IMR-90 (cell line): Measurements from ENCODE around the gene RGPD3. TPM values are rescaled to one million over a fixed set of nuclear protein-coding genes. Genes with fewer than 3 reads are reported as not detected.

Experiments
- ATAC-seq: fragments of 200-7000 bp; cut with Tn5 transposase; 2 replicates; pipeline ENCODE4 v1.9.1; 2020; ENCODE audit warnings: low read depth, mild to moderate bottlenecking, moderate library complexity
- BruUV-seq: library from RNA; stranded (reverse); fragments of 400-500 nt; replicated peaks from 2 replicates; lab custom pipeline; 2021; lab: Mats Ljungman, UMichigan
- CTCF ChIA-PET: fragments of 300-600 bp; formaldehyde crosslinking; extraction: SDS; loops from one replicate; lab custom pipeline; 2021; ENCODE audit warnings: antibody characterized with exemption; lab: Yijun Ruan, JAX
- POLR2A ChIA-PET: fragments of 300-600 bp; sonication (Branson Sonifier 250); formaldehyde crosslinking; loops from one replicate; lab custom pipeline; 2022; ENCODE audit warnings: antibody characterized with exemption; ENCODE audit not compliant: unreplicated experiment; lab: Charles Lee
- DNase-seq: peaks from one replicate; pipeline ENCODE4 v3.0.0; 2013
- H2AFZ ChIP-seq: replicated peaks from 2 replicates; pipeline ENCODE3; 2013; ENCODE audit warnings: low read length, mild to moderate bottlenecking; ENCODE audit not compliant: poor library complexity
- H2AK5ac ChIP-seq: 2 replicates; pipeline ENCODE4 v1.6.1; 2013; ENCODE audit warnings: low read depth, low read length, inconsistent platforms
- H2AK9ac ChIP-seq: replicated peaks from 2 replicates; pipeline ENCODE3; 2013; ENCODE audit warnings: mild to moderate bottlenecking, low read depth, low read length, moderate library complexity; ENCODE audit not compliant: poor library complexity
- H2BK120ac ChIP-seq: 2 replicates; pipeline ENCODE4 v1.6.1; 2013; ENCODE audit warnings: low read depth, low read length, inconsistent platforms
- H2BK15ac ChIP-seq: 3 replicates; pipeline ENCODE4 v1.6.1; 2013; ENCODE audit warnings: low read depth, low read length, inconsistent platforms
- H2BK20ac ChIP-seq: 2 replicates; pipeline ENCODE4 v1.6.1; 2013; ENCODE audit warnings: low read depth, mild to moderate bottlenecking, inconsistent platforms, low read length, moderate library complexity
- H2BK5ac ChIP-seq: 2 replicates; pipeline ENCODE4 v1.6.1; 2013; ENCODE audit warnings: mild to moderate bottlenecking, low read depth, low read length, inconsistent platforms; ENCODE audit not compliant: poor library complexity, severe bottlenecking
- H3K14ac ChIP-seq: replicated peaks from 2 replicates; pipeline ENCODE4 v1.6.1; 2013; ENCODE audit warnings: low read depth, low read length, inconsistent platforms
- H3K18ac ChIP-seq: 2 replicates; pipeline ENCODE4 v1.6.1; 2013; ENCODE audit warnings: low read depth, low read length, control low read depth
- H3K23ac ChIP-seq: 2 replicates; pipeline ENCODE4 v1.6.1; 2013; ENCODE audit warnings: low read depth, low read length, inconsistent platforms
- H3K27ac ChIP-seq: 2 replicates; pipeline ENCODE4 v1.5.1; 2013; ENCODE audit warnings: mild to moderate bottlenecking, control low read depth, low read length; ENCODE audit not compliant: insufficient read depth
- H3K27me3 ChIP-seq: 2 replicates; pipeline ENCODE4 v1.6.1; 2013; ENCODE audit warnings: low read length; ENCODE audit not compliant: control insufficient read depth, insufficient read depth
- H3K36me3 ChIP-seq: 2 replicates; pipeline ENCODE4 v1.6.1; 2013; ENCODE audit warnings: low read length, mixed read lengths; ENCODE audit not compliant: control insufficient read depth, insufficient read depth
- H3K4ac ChIP-seq: 2 replicates; pipeline ENCODE4 v1.6.1; 2013; ENCODE audit warnings: low read depth, low read length, inconsistent platforms
- H3K4me1 ChIP-seq: 2 replicates; pipeline ENCODE4 v1.6.1; 2013; ENCODE audit warnings: low read length, mixed read lengths; ENCODE audit not compliant: control insufficient read depth, insufficient read depth
- H3K4me2 ChIP-seq: 2 replicates; pipeline ENCODE4 v1.6.1; 2013; ENCODE audit warnings: low read depth, mild to moderate bottlenecking, control low read depth, low read length, moderate library complexity
- H3K4me3 ChIP-seq: 2 replicates; pipeline ENCODE4 v1.5.1; 2013; ENCODE audit warnings: low read depth, mild to moderate bottlenecking, control low read depth, low read length, moderate library complexity; ENCODE audit not compliant: insufficient read depth
- H3K56ac ChIP-seq: 2 replicates; pipeline ENCODE4 v1.6.1; 2013; ENCODE audit warnings: low read length, inconsistent platforms; ENCODE audit not compliant: insufficient read depth; ENCODE audit errors: extremely low read depth
- H3K79me1 ChIP-seq, 2 experiments: 2 replicates each; pipeline ENCODE4 v1.6.1; 2013; ENCODE audit warnings: low read length in 2 of 2, inconsistent platforms in 1 of 2, low read depth in 1 of 2
- H3K9ac ChIP-seq: 2 replicates; pipeline ENCODE4 v1.6.1; 2013; ENCODE audit warnings: low read depth, low read length, control low read depth
- H3K9me1 ChIP-seq: 2 replicates; pipeline ENCODE4 v1.6.1; 2013; ENCODE audit warnings: low read length, inconsistent platforms; ENCODE audit not compliant: insufficient read depth
- H3K9me3 ChIP-seq: 2 replicates; pipeline ENCODE4 v1.6.1; 2013; ENCODE audit warnings: low read length; ENCODE audit not compliant: control insufficient read depth, insufficient read depth
- H4K20me1 ChIP-seq: 2 replicates; pipeline ENCODE4 v1.6.1; 2013; ENCODE audit warnings: low read length, inconsistent platforms; ENCODE audit not compliant: insufficient read depth
- H4K5ac ChIP-seq: 2 replicates; pipeline ENCODE4 v1.6.1; 2013; ENCODE audit warnings: mild to moderate bottlenecking, low read depth, low read length, control low read depth
- H4K8ac ChIP-seq, 2 experiments: 2 replicates each; pipeline ENCODE4 v1.6.1; 2013; ENCODE audit warnings: low read depth in 2 of 2, low read length in 2 of 2, control low read depth in 1 of 2, inconsistent platforms in 1 of 2
- H4K91ac ChIP-seq: 2 replicates; pipeline ENCODE4 v1.6.1; 2013; ENCODE audit warnings: low read depth, low read length, inconsistent platforms; ENCODE audit not compliant: insufficient read depth
- BHLHE40 ChIP-seq: fragments of 150-350 bp; IDR thresholded peaks from 2 replicates; pipeline ENCODE4 v1.6.1; 2016; ENCODE audit warnings: mild to moderate bottlenecking, low read depth, low read length
- CHD1 ChIP-seq: IDR thresholded peaks from 2 replicates; pipeline ENCODE4 v1.6.1; 2012; ENCODE audit warnings: low read depth, low read length, improper control_type of control experiment
- ELK1 ChIP-seq: fragments of 150-350 bp; IDR thresholded peaks from 2 replicates; pipeline ENCODE4 v1.6.1; 2016; ENCODE audit warnings: low read depth, mild to moderate bottlenecking, low read length, moderate library complexity, borderline replicate concordance
- MAFK ChIP-seq: IDR thresholded peaks from 2 replicates; pipeline ENCODE4 v1.6.1; 2012; ENCODE audit warnings: low read depth, low read length, improper control_type of control experiment
- MXI1 ChIP-seq: IDR thresholded peaks from 2 replicates; pipeline ENCODE4 v1.6.1; 2012; ENCODE audit warnings: low read depth, mild to moderate bottlenecking, low read length, moderate library complexity, borderline replicate concordance
- RCOR1 ChIP-seq: IDR thresholded peaks from 2 replicates; pipeline ENCODE4 v1.6.1; 2012; ENCODE audit warnings: mild to moderate bottlenecking, low read length, improper control_type of control experiment; ENCODE audit not compliant: insufficient replicate concordance
- RFX5 ChIP-seq: IDR thresholded peaks from 2 replicates; pipeline ENCODE4 v1.8.0; 2012; ENCODE audit warnings: low read depth, mild to moderate bottlenecking, low read length, moderate library complexity
- WGBS, 2 experiments: methylation state at CpG; one replicate each; pipeline versions ENCODE4 v1.1.5 to v1.1.7; 2013; ENCODE audit warnings: missing lambda C conversion rate in 2 of 2; ENCODE audit not compliant: insufficient read length in 1 of 2; ENCODE audit errors: extremely low coverage in 2 of 2; 5-methylcytosine and 5-hydroxymethylcytosine counted together
- dilution Hi-C: fragments of 300-500 bp; cut with HindIII; formaldehyde crosslinking; loops from one replicate; pipeline ENCODE4 v1.14.3; 2018; ENCODE audit warnings: low sequenced_read_pairs; ENCODE audit not compliant: unreplicated experiment
- in situ Hi-C: fragments of 300-500 bp; cut with MboI; formaldehyde crosslinking; loops from 3 replicates; pipeline ENCODE4 v1.14.3; 2019; ENCODE audit warnings: low sequenced_read_pairs, inconsistent platforms, mixed read lengths
- intact Hi-C: fragments of 100-400 bp; cut with micrococcal nuclease; formaldehyde crosslinking; loops from 2 replicates; pipeline ENCODE4 v1.10.0; 2022
- polyA plus RNA-seq, 3 experiments: library from polyadenylated mRNA; depleted of rRNA; stranded (reverse); fragments of >200 nt; gene quantifications; 2 replicates each; pipeline ENCODE4 v1.2.3, GENCODE V29; 2012; ENCODE audit warnings: low replicate concordance in 1 of 3
- total RNA-seq: library from RNA; depleted of rRNA; stranded (reverse); fragments of >200 nt; gene quantifications from 2 replicates; pipeline ENCODE4 v1.2.3, GENCODE V29; 2012

RGPD3 gene
- total and polyA plus RNA-seq, 2 of the 4 experiments (the other 2 are of a cell fraction), result 0.07 to 0.18 TPM

GRCh38 chr2:106359512-106359911, 108.7 kb downstream of the RGPD3 start:
- H3K79me1 ChIP-seq, result no peaks in the 10 kb centered on the region
- no peak overlapping the region for H4K5ac ChIP-seq
- H2AK9ac ChIP-seq, result no peak overlapping the region
- H3K27ac ChIP-seq, result no peak overlapping the region
- H4K91ac ChIP-seq, result no peak overlapping the region
- TF ChIP-seq BHLHE40 (no peak), ELK1 (no peak), CHD1 (no peak), RCOR1 (no peak), MAFK (no peak), MXI1 (no peak), RFX5 (no peak)
- intact Hi-C loops, result no loop called here
- no peak overlapping the region for H3K23ac ChIP-seq
- no peak overlapping the region for H2AK5ac ChIP-seq
- CTCF ChIA-PET, result no interaction called here
- H3K4me1 ChIP-seq, result no peaks in the 10 kb centered on the region
- no peak overlapping the region for H3K14ac ChIP-seq
- no peak overlapping the region for H2BK120ac ChIP-seq
- no peak for DNase-seq
- no peak overlapping the region for H3K9ac ChIP-seq
- H3K18ac ChIP-seq, result no peak overlapping the region
- 60% methylated on average over 1 of the region's 7 CpGs; no CpG with 5 or more reads in 1 of the 2 experiments for WGBS, 2 experiments
- no peak overlapping the region for H4K8ac ChIP-seq
- H3K4ac ChIP-seq, result no peak overlapping the region
- no peaks in the 10 kb centered on the region for H3K36me3 ChIP-seq
- no peak for ATAC-seq
- no peak overlapping the region for H2BK15ac ChIP-seq
- no TSS peak for BruUV-seq
- H4K20me1 ChIP-seq, result no peaks in the 10 kb centered on the region
- H3K9me3 ChIP-seq, result no peaks in the 10 kb centered on the region
- POLR2A ChIA-PET, result no interaction called here
- no peak overlapping the region for H2BK20ac ChIP-seq
- dilution Hi-C loops, result no loop called here
- H2AFZ ChIP-seq, result no peak overlapping the region
- no peak overlapping the region for H3K4me2 ChIP-seq
- in situ Hi-C loops, result no loop called here
- no peak overlapping the region for H3K4me3 ChIP-seq
- H3K56ac ChIP-seq, result no peak overlapping the region
- no peak overlapping the region for H2BK5ac ChIP-seq
- H3K27me3 ChIP-seq, result no peaks in the 10 kb centered on the region
- H3K9me1 ChIP-seq, result no peaks in the 10 kb centered on the region
